ENCODE measurements around the gene KCTD2. TPM values are rescaled to one million over a fixed set of nuclear protein-coding genes. Genes with fewer than 3 reads are reported as not detected.

The KCTD2 gene
- total RNA-seq, 1 donor from 2014 or later = 17.2 TPM

GRCh38 chr17:75109046-75109406, 62.0 kb downstream of the KCTD2 start:
- intact Hi-C loops (cut with DNase I) = loop anchor here (10.0 kb wide), 1 partner anchor 756 kb away; no protein-coding TSS in a partner anchor
- H3K27me3 ChIP-seq = no peaks in the 10 kb centered on the region
- peak overlapping the region; percentile 87 for H3K27ac ChIP-seq
- no peak for DNase-seq (ENCODE audit: extremely low spot score in 2 of 2)
- no peaks in the 10 kb centered on the region for H3K36me3 ChIP-seq
- H3K9me3 ChIP-seq = no peaks in the 10 kb centered on the region
- H3K4me3 ChIP-seq = peak overlapping the region; percentile 86 to 95
- TF ChIP-seq POLR2A (IDR thresholded peaks at IDR 0.05) (no peak), CTCF (IDR thresholded peaks at IDR 0.05) (no peak), POLR2AphosphoS5 (IDR thresholded peaks at IDR 0.05; ENCODE audit: insufficient read depth in 1 of 2, low read depth in 1 of 2) (no peak)
- H3K4me1 ChIP-seq = peaks cover 29% of the 10 kb centered on the region

GRCh38 chr17:75109407-75110233, 62.6 kb downstream of the KCTD2 start, which contains the start of gene ARMC7:
Gene ARMC7, plus strand, starts transcription at chr17:75109969. Its CDS starts 320 bp downstream, at chr17:75110289.
- TF ChIP-seq POLR2AphosphoS5 (IDR thresholded peaks at IDR 0.05; ENCODE audit: insufficient read depth in 1 of 2, low read depth in 1 of 2) (peak; percentile 76 to 83), CTCF (IDR thresholded peaks at IDR 0.05) (no peak), POLR2A (IDR thresholded peaks at IDR 0.05) (peak in 1 of 2 donors; percentile 62)
- Histone ChIP-seq H3K4me1 (peaks cover 34% of the 10 kb centered on the region), H3K36me3 (no peaks in the 10 kb centered on the region), H3K27me3 (no peaks in the 10 kb centered on the region), H3K4me3 (peak within 1 kb of the TSS; percentile 86 to 95), H3K27ac (peak within 1 kb of the TSS; percentile 87), H3K9me3 (no peaks in the 10 kb centered on the region)
- no peak for DNase-seq (ENCODE audit: extremely low spot score in 2 of 2)
- intact Hi-C loops (cut with DNase I) = loop anchor here (5.0 to 10.0 kb wide), 3 partner anchors 93 to 755 kb away; no protein-coding TSS in a partner anchor

- Histone ChIP-seq H3K36me3 (no peaks in the 10 kb centered on the region), H3K4me1 (peaks cover 41% of the 10 kb centered on the region), H3K4me3 (peak overlapping the region; percentile 86 to 95), H3K27me3 (no peaks in the 10 kb centered on the region), H3K9me3 (no peaks in the 10 kb centered on the region), H3K27ac (peak overlapping the region; percentile 87)
- TF ChIP-seq POLR2A (IDR thresholded peaks at IDR 0.05) (no peak), POLR2AphosphoS5 (IDR thresholded peaks at IDR 0.05; ENCODE audit: insufficient read depth in 1 of 2, low read depth in 1 of 2) (no peak), CTCF (IDR thresholded peaks at IDR 0.05) (no peak)
- intact Hi-C loops (cut with DNase I) = loop anchor here (5.0 to 10.0 kb wide), 2 partner anchors 92 to 146 kb away; no protein-coding TSS in a partner anchor
- no peak for DNase-seq (ENCODE audit: extremely low spot score in 2 of 2)
Measured at GRCh38 chr17:75110234-75110937, 63.4 kb downstream of the KCTD2 start.

- Histone ChIP-seq H3K27me3 (no peaks in the 10 kb centered on the region), H3K4me3 (no peak overlapping the region), H3K36me3 (no peaks in the 10 kb centered on the region), H3K9me3 (no peaks in the 10 kb centered on the region), H3K4me1 (peaks cover 41% of the 10 kb centered on the region), H3K27ac (no peak overlapping the region)
- intact Hi-C loops (cut with DNase I) = loop anchor here (5.0 to 10.0 kb wide), 2 partner anchors 90 to 147 kb away; no protein-coding TSS in a partner anchor
- DNase-seq (ENCODE audit: extremely low spot score in 2 of 2) = no peak
- TF ChIP-seq CTCF (IDR thresholded peaks at IDR 0.05) (no peak), POLR2AphosphoS5 (IDR thresholded peaks at IDR 0.05; ENCODE audit: insufficient read depth in 1 of 2, low read depth in 1 of 2) (no peak), POLR2A (IDR thresholded peaks at IDR 0.05) (no peak)
Measured at GRCh38 chr17:75111777-75112335, 64.8 kb downstream of the KCTD2 start.

All from vagina (tissue), 2 donors.